Erythroblast (primary cell): ENCODE results near the gene FBXL17.

Experiments used
- GATA1 ChIP-seq: IDR thresholded peaks from 2 replicates; pipeline ENCODE4 v1.6.1; 2011; ENCODE audit warnings: low read depth, mild to moderate bottlenecking, control low read depth, low read length, moderate library complexity
- POLR2A ChIP-seq: IDR thresholded peaks from 2 replicates; pipeline ENCODE4 v1.6.1; 2011; ENCODE audit warnings: mild to moderate bottlenecking, low read length

DNA sequence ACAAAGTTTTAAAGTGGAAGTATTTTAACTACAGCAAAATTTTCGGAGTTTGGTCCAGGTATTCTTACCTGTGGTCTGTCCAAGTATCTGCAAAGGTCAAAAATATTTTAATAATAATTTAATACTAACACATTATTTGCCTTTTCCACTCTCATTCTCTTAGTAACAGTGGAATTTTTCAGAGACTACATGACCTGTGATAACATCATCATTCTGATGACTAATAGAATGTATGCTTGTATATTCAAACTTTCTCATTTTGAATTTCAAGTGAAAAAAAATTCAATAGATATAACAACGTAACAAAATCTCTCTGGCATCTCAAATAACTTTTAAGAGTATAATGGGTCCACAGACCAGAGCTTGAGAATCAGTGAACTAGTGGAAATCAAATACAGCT lies 78.3 kb downstream of the FBXL17 start:
- TF ChIP-seq POLR2A (no peak), GATA1 (no peak)
